Mesothelial cell of epicardium (in vitro differentiated cells): ENCODE results near the gene ARMH1. TPM values are rescaled to one million over a fixed set of nuclear protein-coding genes. Genes with fewer than 3 reads are reported as not detected.
A peak's percentile ranks its signal among the peaks of the same experiment; 100 is the strongest.

Experiments used
- DNase-seq, 2 experiments: peaks; one replicate each; pipeline ENCODE4 v3.0.0; 2021; ENCODE audit warnings: low spot score in 2 of 2; ENCODE audit not compliant: unreplicated experiment in 2 of 2
- H3K27ac Mint-ChIP-seq: 2 replicates; pipeline ENCODE4 v1.8.0; 2021; ENCODE audit warnings: mixed read lengths
- H3K27me3 Mint-ChIP-seq: 2 replicates; pipeline ENCODE4 v1.8.0; 2021; ENCODE audit warnings: low read depth, mixed read lengths
- H3K36me3 Mint-ChIP-seq: 2 replicates; pipeline ENCODE4 v1.8.0; 2021; ENCODE audit warnings: mixed read lengths
- H3K4me1 Mint-ChIP-seq: 2 replicates; pipeline ENCODE4 v1.8.0; 2021; ENCODE audit warnings: mixed read lengths
- H3K4me3 Mint-ChIP-seq: 2 replicates; pipeline ENCODE4 v1.8.0; 2021; ENCODE audit warnings: mild to moderate bottlenecking, moderate library complexity, mixed read lengths
- H3K9me3 Mint-ChIP-seq: 2 replicates; pipeline ENCODE4 v1.8.0; 2021; ENCODE audit warnings: mixed read lengths
- total RNA-seq: library from RNA; stranded (reverse); gene quantifications from 3 replicates; pipeline ENCODE4 v1.2.1, GENCODE V29; 2021
- TF ChIP-seq, protein P1 (sequence below): fragments of 200-600 bp; sonication (generic); IDR thresholded peaks from one replicate; pipeline ENCODE4 v1.5.0; 2021; ENCODE audit warnings: antibody characterized with exemption; ENCODE audit not compliant: unreplicated experiment

The ARMH1 gene
- total RNA-seq, 1 donor from 2014 or later, result 19.1 TPM

DNA sequence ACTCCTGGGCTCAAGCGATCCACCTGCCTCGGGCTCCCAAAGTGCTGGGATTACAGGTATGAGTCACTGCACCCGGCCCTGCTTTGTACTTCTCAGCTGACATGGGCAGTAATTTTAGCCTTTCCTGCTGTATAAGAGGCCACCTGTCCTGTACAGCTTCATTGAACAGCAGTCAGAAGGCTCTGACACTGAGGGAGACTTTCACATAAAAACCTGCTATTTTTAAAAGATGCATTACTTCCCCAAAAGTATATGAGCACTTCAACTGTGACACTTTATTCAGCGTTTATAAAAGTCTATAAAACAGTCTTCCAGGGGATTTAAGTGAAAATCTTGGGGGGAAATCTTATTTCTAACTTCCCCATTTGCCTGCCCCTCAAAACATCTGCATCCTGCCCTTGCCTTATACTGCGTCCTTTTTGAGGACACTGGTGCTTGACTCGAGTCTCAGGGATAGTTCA lies 38.8 kb downstream of the ARMH1 start:
- Mint-ChIP-seq H3K4me3 (no peak overlapping the region), H3K9me3 (peaks cover 7% of the 10 kb centered on the region), H3K4me1 (peaks cover 2% of the 10 kb centered on the region), H3K27me3 (no peaks in the 10 kb centered on the region), H3K27ac (no peak overlapping the region), H3K36me3 (peaks cover 2% of the 10 kb centered on the region)
- TF ChIP-seq, protein P1, sequence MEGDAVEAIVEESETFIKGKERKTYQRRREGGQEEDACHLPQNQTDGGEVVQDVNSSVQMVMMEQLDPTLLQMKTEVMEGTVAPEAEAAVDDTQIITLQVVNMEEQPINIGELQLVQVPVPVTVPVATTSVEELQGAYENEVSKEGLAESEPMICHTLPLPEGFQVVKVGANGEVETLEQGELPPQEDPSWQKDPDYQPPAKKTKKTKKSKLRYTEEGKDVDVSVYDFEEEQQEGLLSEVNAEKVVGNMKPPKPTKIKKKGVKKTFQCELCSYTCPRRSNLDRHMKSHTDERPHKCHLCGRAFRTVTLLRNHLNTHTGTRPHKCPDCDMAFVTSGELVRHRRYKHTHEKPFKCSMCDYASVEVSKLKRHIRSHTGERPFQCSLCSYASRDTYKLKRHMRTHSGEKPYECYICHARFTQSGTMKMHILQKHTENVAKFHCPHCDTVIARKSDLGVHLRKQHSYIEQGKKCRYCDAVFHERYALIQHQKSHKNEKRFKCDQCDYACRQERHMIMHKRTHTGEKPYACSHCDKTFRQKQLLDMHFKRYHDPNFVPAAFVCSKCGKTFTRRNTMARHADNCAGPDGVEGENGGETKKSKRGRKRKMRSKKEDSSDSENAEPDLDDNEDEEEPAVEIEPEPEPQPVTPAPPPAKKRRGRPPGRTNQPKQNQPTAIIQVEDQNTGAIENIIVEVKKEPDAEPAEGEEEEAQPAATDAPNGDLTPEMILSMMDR, result no peak
- DNase-seq, result no peak

DNA sequence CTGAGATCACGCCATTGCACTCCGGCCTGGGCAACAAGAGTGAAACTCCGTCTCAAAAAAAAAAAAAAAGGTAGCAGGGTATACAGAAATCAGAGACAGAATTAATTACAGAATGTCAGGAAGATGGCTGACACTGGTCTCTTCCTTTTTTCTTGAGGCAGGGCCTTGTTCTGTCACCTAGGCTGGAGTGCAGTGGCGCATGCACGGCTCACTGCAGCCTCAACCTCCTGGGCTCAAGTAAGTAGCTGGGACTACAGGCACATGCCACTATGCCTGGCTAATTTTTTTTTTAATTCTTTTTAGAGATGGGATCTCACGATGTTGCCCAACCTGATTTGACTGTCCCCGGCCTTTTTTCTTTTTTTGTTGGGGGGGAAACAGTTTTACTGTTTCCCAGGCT lies 40.0 kb downstream of the ARMH1 start:
- H3K4me1 Mint-ChIP-seq, result peaks cover 2% of the 10 kb centered on the region
- no peak overlapping the region for H3K27ac Mint-ChIP-seq

DNA sequence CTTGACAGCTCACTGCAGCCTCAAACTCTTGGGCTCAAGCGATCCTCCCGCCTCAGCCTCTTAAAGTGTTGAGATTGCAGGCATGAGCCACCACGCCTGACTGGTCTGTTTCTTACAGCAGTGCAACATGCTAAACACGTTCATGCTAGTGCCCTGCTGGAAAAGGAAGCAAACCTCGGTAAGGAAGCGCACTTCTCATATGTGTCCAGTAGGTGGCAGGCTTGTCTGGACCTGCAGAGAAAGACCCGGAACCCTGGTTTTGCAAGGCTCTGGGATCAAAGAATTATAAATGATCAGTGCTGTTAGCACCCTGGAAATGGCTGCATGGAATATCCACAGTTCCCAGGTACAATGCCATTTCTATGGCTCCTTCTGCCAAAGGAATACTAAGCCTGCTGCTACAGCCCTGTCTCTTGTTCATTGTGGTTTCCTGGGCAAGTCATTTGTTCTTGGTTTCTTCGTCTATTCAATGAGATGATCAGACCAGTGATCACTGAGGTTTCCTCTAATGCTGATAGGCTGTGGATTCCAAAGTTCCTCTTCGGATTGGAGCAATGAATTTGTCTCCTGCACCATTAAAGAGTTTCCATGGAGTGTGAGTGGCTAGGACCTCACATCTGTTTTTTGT lies 40.5 kb downstream of the ARMH1 start:
- Mint-ChIP-seq H3K27ac (no peak overlapping the region), H3K4me1 (peaks cover 2% of the 10 kb centered on the region), H3K36me3 (peaks cover 2% of the 10 kb centered on the region), H3K4me3 (no peak overlapping the region), H3K9me3 (no peaks in the 10 kb centered on the region), H3K27me3 (no peaks in the 10 kb centered on the region)
- TF ChIP-seq, protein P1, result peak; percentile 91
- peak in 1 of 2 experiments; percentile 71 for DNase-seq

More for the DNA sequence above, 40.0 kb downstream of the ARMH1 start:
- Mint-ChIP-seq H3K9me3 (no peaks in the 10 kb centered on the region), H3K27me3 (no peaks in the 10 kb centered on the region), H3K4me3 (no peak overlapping the region), H3K36me3 (peaks cover 2% of the 10 kb centered on the region)
- no peak for DNase-seq
- TF ChIP-seq, protein P1, result no peak

DNA sequence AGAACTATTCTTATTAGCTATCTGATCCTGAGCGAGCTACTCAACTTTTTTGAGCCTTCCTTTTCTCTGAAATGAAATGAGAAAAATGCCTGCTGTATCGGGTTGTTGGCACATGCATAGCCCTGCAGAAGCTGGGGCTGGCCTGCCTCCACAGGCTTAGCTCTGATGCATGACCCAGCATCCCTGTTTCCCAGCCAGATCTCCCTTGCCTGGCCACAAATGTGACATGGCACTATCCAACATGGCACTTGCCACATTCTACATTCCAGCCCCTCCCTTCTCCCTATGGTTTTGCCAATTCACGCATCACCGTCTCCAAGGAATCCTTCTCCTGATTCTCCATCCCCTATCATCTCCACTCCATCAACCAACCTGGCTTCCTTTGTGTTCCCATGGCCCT lies 42.6 kb downstream of the ARMH1 start:
- H3K27ac Mint-ChIP-seq, result no peak overlapping the region
- peaks cover 6% of the 10 kb centered on the region for H3K4me1 Mint-ChIP-seq
- no peak for DNase-seq
- H3K4me3 Mint-ChIP-seq, result no peak overlapping the region
- H3K36me3 Mint-ChIP-seq, result no peaks in the 10 kb centered on the region
- TF ChIP-seq, protein P1, result no peak
- H3K27me3 Mint-ChIP-seq, result no peaks in the 10 kb centered on the region
- H3K9me3 Mint-ChIP-seq, result no peaks in the 10 kb centered on the region

DNA sequence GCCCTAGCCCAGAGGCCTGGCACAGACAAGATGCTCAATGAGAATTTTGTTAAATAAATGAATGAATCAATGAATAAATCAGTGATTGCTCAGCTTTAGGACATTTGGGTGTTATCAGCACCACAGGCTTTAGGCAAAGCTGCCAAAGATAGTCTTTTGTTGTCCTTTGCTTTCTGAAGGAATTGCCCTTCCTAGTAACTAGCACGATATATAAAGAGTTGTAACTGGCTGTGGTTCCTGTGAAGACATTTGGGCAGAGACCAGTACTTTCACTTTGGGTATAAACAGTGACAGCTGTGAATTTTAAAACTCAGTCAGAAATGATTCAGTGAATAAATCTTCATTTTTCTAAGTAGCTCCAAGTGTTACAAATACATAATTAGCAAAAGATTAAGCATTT lies 43.1 kb downstream of the ARMH1 start:
- H3K4me3 Mint-ChIP-seq, result no peak overlapping the region
- DNase-seq, result no peak
- no peak overlapping the region for H3K27ac Mint-ChIP-seq
- H3K9me3 Mint-ChIP-seq, result no peaks in the 10 kb centered on the region
- TF ChIP-seq, protein P1, result no peak
- no peaks in the 10 kb centered on the region for H3K27me3 Mint-ChIP-seq
- peaks cover 6% of the 10 kb centered on the region for H3K4me1 Mint-ChIP-seq
- no peaks in the 10 kb centered on the region for H3K36me3 Mint-ChIP-seq
